ENCODE results near the gene ELANE.
"Not testable (repeated sequence)": the region's sequence is repeated elsewhere in the genome, so short reads cannot be mapped to it uniquely, and the experiment has no call there.

Gene ELANE

DNA sequence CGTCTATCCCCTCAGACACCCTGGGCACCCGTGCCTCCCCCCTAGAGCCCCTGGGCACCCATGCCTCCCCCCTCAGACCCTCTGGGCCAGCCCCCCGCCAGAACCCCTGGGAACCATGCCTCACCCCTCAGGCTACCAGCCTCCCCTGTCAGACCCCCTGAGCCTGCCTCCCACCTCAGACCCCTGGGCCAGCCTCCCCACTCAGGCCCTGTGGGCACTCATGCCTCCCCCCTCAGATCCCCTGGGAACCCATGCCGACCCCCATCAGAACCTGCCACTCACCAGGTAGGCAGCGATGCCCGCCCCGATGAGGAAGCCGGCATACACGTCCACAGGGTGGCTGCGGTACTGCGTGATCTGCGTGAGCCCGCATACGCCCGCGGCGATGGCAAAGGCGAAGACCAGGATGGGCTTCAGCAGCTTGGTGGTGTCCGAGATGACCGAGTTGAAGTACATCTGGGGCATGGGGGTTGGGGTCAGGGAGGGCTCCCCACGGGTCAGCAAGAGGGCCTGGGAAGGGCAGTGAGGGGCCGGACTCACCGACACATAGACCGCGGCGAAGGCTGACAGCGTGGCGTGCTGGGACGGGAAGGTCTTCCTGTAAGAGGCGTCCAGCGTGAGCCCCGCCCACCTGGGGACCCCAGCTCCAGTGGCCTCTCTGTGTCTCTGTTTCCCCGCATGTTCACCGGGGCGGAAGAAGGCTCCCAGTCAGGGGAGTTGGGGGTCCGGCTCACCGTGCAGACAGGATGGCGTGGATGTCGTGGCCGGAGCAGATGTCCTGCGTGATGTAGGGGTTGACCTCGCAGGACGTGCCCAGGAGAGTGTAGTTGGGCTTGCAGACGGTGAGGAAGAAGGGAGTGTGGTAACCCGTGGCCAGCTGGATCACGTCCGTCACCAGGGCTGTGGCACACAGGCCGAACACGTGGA lies 37.7 kb upstream of the ELANE start:
- DNase-seq (ENCODE audit: low read depth): no peak

DNA sequence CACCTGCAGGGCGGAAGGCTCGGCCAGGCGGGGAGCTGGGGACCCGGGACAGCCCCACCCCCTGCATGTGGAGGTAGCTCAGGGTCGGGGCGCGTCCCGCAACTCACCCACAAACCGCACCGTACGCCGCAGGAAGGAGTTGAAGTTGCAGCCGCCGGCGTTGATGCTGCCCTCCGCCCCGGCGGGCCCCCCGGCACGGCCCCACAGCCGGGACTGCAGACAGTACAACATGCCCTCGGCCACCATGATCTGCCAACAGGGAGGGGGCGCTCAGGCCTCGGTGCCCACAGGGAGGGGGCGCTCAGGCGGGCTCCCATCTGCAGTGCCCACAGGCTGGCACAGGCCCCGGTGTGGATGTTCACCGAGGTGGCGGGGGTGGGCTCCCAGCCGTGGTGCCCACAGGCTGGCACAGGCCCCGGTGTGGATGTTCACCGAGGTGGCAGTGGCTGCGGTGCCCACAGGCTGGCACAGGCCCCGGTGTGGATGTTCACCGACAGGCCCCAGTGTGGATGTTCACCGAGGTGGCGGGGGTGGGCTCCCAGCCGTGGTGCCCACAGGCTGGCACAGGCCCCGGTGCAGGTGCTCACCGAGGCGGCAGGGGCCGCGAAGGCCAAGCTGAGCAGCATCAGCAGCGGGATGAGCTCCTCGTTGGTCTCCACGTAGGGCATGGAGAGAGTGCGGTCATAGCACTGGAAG lies 36.9 kb upstream of the ELANE start:
- no peak for DNase-seq (ENCODE audit: low read depth)

DNA sequence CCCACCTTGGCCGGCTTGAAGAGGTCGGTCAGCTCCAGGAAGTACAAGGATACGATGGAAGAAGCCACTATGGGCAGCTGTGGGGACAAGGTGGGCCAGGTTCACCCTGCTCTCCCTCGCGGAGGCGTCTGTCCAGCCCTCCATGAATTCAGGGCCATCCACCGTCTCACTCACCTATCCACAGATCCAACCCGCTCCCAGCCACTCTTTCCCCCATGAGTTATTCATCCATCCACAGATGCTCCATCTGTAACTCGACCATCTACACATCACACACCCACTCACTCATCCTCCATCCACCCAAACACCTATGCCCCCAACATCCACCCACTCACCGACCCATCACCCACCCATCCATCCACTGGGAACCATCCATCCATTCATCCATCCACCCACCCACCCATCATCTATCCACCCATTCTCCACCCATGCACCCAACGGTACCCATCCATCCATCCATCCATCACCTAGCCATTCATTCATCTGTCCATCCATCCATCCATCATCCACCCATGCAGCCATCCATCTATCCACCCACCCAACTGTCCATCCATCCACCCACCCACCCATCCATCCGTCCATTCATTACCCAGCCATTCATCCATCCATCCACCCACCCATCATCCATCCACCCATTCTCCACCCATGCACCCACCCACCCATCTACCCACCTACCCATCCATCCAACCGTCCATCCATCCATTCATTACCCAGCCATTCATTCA lies 36.2 kb upstream of the ELANE start:
- DNase-seq (ENCODE audit: low read depth): no peak

- DNase-seq (ENCODE audit: low read depth): no peak
These were observed 35.6 kb upstream of the ELANE start for GRCh38 chr19:816500-816857.

DNA sequence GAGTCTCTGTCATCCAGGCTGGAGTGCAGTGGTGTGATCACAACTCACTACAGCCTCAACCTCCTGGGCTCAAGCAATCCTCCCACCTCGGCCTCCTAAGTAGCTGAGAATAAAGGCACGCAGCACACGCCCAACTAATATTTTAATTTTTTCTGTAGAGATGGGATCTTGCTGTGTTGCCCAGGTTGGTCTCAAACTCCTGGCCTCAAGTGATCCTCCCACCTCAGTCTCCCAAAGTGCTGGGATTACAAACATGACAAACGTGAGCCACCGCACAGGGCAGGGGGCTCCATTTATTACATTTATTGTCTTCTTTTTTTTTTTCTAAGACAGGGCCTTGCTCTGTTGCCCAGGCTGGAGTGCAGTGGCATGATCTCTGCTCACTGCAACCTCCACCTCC lies 31.9 kb upstream of the ELANE start:
- not testable (repeated sequence) for DNase-seq (ENCODE audit: low read depth)

DNA sequence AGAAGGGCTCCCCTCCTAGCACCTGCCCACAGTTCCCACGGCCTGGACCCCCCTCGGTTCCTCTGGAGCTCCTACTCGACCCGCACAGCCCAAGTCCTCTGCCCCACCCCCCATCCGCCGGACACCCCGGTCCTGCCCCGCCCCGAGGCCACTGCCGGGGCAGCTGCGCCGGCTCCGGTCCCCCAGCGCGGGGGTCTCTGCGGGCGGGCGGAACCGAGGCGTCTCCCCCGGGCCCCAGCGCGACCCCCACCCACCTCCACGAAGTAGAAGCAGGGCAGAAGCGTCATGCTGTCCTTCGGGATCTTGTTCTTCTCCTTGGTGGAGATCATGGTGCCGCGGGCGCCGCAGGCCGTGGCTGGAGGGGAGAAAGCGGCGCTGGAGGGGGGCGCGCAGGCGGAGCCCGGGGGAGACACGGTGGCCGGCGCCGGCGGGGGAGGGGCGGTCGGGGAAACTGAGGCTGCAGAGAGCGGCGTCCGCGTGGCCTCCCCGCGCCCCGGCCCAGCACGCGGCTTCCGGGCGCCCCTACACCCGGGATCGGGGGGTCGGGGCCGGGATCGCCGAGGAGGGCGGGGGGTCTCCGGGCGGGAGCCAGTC lies 30.8 kb upstream of the ELANE start:
- DNase-seq (ENCODE audit: low read depth): no peak

DNA sequence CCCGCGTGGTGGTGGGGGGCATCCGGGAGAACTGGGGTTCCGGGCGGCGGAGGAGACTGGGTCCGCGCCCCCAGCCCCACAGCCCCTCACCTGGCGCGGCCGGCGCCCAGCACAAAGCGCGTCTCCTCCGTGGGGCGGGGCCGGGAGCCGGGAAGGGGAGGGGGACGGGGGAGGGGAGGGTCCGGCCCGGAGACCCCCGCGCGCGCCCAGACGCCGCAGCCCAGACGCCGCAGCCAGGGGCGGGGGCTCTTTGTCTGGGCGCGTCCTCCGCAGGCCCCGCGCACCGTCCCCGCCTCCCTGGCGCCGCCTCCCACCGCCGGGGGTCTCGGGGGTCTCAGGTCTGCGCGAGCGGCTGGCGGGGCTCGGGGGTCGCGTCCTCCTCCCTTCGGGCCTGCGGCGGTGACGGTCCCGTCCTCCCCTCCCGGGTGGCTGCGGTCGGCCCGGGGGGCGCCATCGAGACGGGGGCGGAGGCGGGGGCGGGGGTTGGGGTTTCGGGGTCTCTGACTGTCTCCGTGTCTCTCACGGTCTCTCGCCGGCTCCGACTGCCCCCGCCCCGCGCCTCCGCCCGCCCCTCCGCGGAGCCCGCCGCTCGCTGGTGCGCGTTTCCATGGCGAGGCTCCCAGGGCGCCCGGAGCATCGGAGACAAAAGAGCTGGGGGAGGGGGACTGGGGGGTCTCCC lies 30.1 kb upstream of the ELANE start, which contains the start of gene PLPPR3:
TSS of gene PLPPR3 (minus strand) at position 131 of the 679 bp plus-strand sequence. CDS start 396 bp downstream, outside the sequence.
- DNase-seq (ENCODE audit: low read depth): no peak

GRCh38 chr19:823565-824121 lies 28.5 kb upstream of the ELANE start:
- no peak for DNase-seq (ENCODE audit: low read depth)

GRCh38 chr19:824885-825284 lies 27.2 kb upstream of the ELANE start:
- no peak for DNase-seq (ENCODE audit: low read depth)

- DNase-seq (ENCODE audit: low read depth): no peak
These were observed 26.0 kb upstream of the ELANE start for GRCh38 chr19:825897-826644.

DNA sequence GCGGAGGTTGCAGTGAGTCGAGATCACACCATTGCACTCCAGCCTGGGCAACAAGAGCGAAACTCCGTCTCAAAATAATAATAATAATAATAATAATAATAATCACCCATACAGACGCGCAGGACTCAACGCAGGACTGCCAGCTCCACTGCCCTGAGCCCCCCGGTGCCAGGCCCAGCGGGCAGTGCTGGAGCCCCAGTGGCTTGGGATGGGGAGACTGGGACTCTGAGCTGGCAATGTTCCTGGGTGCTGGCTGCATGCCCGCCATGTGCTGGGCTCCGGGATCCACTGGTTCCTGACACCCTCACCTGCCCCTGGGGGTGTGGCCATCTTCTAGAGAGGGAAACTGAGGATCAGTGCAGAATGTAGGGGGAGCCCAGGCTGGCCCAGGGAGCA lies 24.8 kb upstream of the ELANE start:
- DNase-seq (ENCODE audit: low read depth): no peak

DNA sequence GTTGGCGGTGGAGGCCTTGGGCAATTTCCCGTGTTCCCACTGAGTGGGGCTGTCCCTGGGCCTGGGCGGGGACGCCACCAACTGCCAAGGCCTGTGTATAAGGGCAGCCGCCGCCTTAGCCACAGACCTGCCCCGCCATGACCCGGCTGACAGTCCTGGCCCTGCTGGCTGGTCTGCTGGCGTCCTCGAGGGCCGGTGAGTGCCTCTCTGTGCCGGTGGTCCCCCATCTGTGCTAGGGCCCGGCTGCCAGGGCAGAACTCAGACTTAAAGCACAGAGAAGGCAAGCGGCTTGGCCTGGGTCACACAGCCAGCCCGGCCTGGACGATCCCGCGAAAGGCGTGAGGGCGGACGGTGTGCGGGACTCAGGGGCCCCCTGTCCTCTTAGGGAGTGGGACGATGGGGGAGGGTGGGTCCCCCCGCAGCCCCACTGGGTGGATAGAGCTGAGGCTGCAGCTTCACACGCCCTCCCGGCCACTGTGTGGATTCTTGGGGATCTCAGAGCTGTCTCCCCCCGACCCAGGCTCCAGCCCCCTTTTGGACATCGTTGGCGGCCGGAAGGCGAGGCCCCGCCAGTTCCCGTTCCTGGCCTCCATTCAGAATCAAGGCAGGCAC lies 24.3 kb upstream of the ELANE start, which contains the start of gene AZU1:
TSS of gene AZU1 (plus strand) at position 128 of the 612 bp plus-strand sequence. CDS start at position 138, 10 bp downstream.
- DNase-seq (ENCODE audit: low read depth): no peak

- DNase-seq (ENCODE audit: low read depth): no peak
These were observed 22.9 kb upstream of the ELANE start for GRCh38 chr19:829129-829758.

DNA sequence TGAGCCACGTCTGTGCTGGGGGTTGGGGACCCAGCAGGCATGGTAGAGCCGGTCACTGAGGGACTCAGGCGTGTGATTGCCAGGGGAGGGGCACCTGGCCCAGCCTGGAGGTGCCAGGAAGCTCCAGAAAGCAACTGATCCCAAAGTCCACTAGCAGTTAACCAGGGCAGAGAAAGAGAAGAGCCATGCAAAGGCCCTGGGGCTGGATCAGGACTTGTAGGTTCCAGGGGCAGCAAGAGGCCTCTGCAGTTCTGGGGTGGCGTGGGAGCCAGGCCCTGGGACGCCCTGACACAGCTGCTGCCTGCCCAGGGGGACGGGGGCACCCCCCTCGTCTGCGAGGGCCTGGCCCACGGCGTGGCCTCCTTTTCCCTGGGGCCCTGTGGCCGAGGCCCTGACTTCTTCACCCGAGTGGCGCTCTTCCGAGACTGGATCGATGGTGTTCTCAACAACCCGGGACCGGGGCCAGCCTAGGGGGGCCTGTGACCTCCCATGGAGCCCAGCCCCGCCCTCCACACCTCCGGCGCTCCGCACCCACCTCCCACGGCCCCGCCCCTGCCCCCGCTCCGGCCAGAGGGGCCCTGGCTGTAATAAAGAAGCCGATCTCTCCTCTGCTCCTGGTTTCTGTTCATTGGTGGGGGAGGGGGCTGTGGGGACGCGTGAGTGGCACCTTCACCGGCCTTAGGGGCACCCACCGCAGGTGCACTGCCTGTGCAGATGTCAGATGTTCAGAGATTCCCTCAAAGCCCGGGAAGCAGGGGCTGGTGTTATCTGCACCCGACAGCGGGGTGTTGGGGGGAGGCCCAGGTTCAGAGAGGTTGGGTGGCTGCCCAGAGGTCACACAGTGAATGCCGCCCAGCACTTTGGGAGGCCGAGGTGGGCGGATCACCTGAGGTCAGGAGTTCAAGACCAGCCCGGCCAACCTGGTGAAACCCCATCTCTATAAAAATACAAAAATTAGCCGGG lies 20.4 kb upstream of the ELANE start:
- DNase-seq (ENCODE audit: low read depth): no peak

- DNase-seq (ENCODE audit: low read depth): no peak
These were observed 17.9 kb upstream of the ELANE start for GRCh38 chr19:834216-834615.

- no peak for DNase-seq (ENCODE audit: low read depth)
These were observed 16.8 kb upstream of the ELANE start for GRCh38 chr19:835210-835810.

- DNase-seq (ENCODE audit: low read depth): no peak
These were observed 11.4 kb upstream of the ELANE start, which contains the start of gene PRTN3 for GRCh38 chr19:840519-841206. TSS of gene PRTN3 (plus strand) at chr19:840999. CDS start at chr19:841009, 10 bp downstream.
